ENCODE measurements around the gene AEBP1. TPM values are rescaled to one million over a fixed set of nuclear protein-coding genes. Genes with fewer than 3 reads are reported as not detected.

AEBP1 gene
- total and polyA plus RNA-seq, 2 of the 4 experiments (the other 2 are of a cell fraction), result 1.1 to 5.7 TPM

GRCh38 chr7:44108768-44109750, 4.9 kb downstream of the AEBP1 start:
- H2BK20ac ChIP-seq (ENCODE audit: low read depth, low read length), result no peak overlapping the region
- intact Hi-C loops (cut with micrococcal nuclease) (no loop called here), in situ Hi-C loops (cut with MboI; ENCODE audit: low sequenced_read_pairs) (no loop called here), dilution Hi-C loops (cut with HindIII; ENCODE audit: low sequenced_read_pairs, unreplicated experiment) (no loop called here)
- no peak overlapping the region for H3K4me2 ChIP-seq (ENCODE audit: low read depth, low read length)
- no peak overlapping the region for H2AK5ac ChIP-seq (ENCODE audit: low read depth, low read length)
- H3K14ac ChIP-seq (replicated peaks; ENCODE audit: low read depth, low read length), result no peak overlapping the region
- CTCF ChIA-PET, result no interaction called here
- H2AK9ac ChIP-seq (replicated peaks; ENCODE audit: low read depth, low read length, poor library complexity), result no peak overlapping the region
- H3K23ac ChIP-seq (ENCODE audit: low read depth, low read length), result no peak overlapping the region
- H2AFZ ChIP-seq (replicated peaks; ENCODE audit: low read length, poor library complexity), result no peak overlapping the region
- POLR2A ChIA-PET (ENCODE audit: unreplicated experiment), result no interaction called here
- no TSS peak for BruUV-seq (replicated peaks)
- no peak overlapping the region for H2BK15ac ChIP-seq (ENCODE audit: low read depth, low read length)
- no peak overlapping the region for H3K4me3 ChIP-seq (ENCODE audit: insufficient read depth, low read depth, low read length)
- no peak overlapping the region for H3K27ac ChIP-seq (ENCODE audit: insufficient read depth, low read length)
- H3K4me1 ChIP-seq (ENCODE audit: control insufficient read depth, insufficient read depth, low read length), result peaks cover 14% of the 10 kb centered on the region
- H3K27me3 ChIP-seq (ENCODE audit: control insufficient read depth, insufficient read depth, low read length), result no peaks in the 10 kb centered on the region
- H3K56ac ChIP-seq (ENCODE audit: extremely low read depth, insufficient read depth, low read length), result no peak overlapping the region
- no peak overlapping the region for H2BK5ac ChIP-seq (ENCODE audit: low read depth, low read length, poor library complexity, severe bottlenecking)
- peaks cover 8% of the 10 kb centered on the region for H3K9me1 ChIP-seq (ENCODE audit: insufficient read depth, low read length)
- no peak for DNase-seq
- WGBS, 2 experiments (ENCODE audit: extremely low coverage in 2 of 2, insufficient read length in 1 of 2), result 95% methylated on average over 6 of the region's 21 CpGs; no CpG with 5 or more reads in 1 of the 2 experiments
- no peaks in the 10 kb centered on the region for H3K9me3 ChIP-seq (ENCODE audit: control insufficient read depth, insufficient read depth, low read length)
- no peaks in the 10 kb centered on the region; a peak in 1 of 4 replicates for H3K79me1 ChIP-seq (ENCODE audit: low read depth in 1 of 2, low read length in 2 of 2)
- no peak overlapping the region for H4K91ac ChIP-seq (ENCODE audit: insufficient read depth, low read depth, low read length)
- H3K18ac ChIP-seq (ENCODE audit: low read depth, low read length), result no peak overlapping the region
- H3K36me3 ChIP-seq (ENCODE audit: control insufficient read depth, insufficient read depth, low read length), result peaks cover 2% of the 10 kb centered on the region
- no peak overlapping the region for H3K4ac ChIP-seq (ENCODE audit: low read depth, low read length)
- H4K8ac ChIP-seq (ENCODE audit: low read depth in 2 of 2, low read length in 2 of 2), result no peak overlapping the region
- no peak for ATAC-seq (ENCODE audit: low read depth)
- no peak overlapping the region for H4K5ac ChIP-seq (ENCODE audit: low read depth, low read length)
- H4K20me1 ChIP-seq (ENCODE audit: insufficient read depth, low read length), result no peaks in the 10 kb centered on the region
- no peak overlapping the region for H2BK120ac ChIP-seq (ENCODE audit: low read depth, low read length)
- H3K9ac ChIP-seq (ENCODE audit: low read depth, low read length), result no peak overlapping the region
- TF ChIP-seq NFE2L2 (IDR thresholded peaks at IDR 0.05; ENCODE audit: low read depth, low read length), result no peak
- no peak for TF ChIP-seq RAD21 (IDR thresholded peaks at IDR 0.05; ENCODE audit: low read length)
- no peak for TF ChIP-seq MAZ (IDR thresholded peaks at IDR 0.05; ENCODE audit: borderline replicate concordance, low read depth, low read length)
- no peak for TF ChIP-seq ELK1 (IDR thresholded peaks at IDR 0.05; ENCODE audit: borderline replicate concordance, low read depth, low read length)
- TF ChIP-seq RCOR1 (IDR thresholded peaks at IDR 0.05; ENCODE audit: insufficient replicate concordance, low read length), result no peak
- no peak for TF ChIP-seq SMC3 (IDR thresholded peaks at IDR 0.05; ENCODE audit: low read depth, low read length)
- no peak for TF ChIP-seq RFX5 (IDR thresholded peaks at IDR 0.05; ENCODE audit: low read depth, low read length)
- no peak for TF ChIP-seq USF2 (IDR thresholded peaks at IDR 0.05; ENCODE audit: low read depth, low read length)
- TF ChIP-seq BHLHE40 (IDR thresholded peaks at IDR 0.05; ENCODE audit: low read depth, low read length), result no peak
